GM19035 (cell line): ENCODE measurements around the gene EIF4EBP3.

ENCODE experiments used
- ATAC-seq: cut with Tn5 transposase; IDR thresholded peaks from one replicate; pipeline ENCODE4 v1.9.1; 2021; ENCODE audit not compliant: unreplicated experiment

The EIF4EBP3 gene

DNA sequence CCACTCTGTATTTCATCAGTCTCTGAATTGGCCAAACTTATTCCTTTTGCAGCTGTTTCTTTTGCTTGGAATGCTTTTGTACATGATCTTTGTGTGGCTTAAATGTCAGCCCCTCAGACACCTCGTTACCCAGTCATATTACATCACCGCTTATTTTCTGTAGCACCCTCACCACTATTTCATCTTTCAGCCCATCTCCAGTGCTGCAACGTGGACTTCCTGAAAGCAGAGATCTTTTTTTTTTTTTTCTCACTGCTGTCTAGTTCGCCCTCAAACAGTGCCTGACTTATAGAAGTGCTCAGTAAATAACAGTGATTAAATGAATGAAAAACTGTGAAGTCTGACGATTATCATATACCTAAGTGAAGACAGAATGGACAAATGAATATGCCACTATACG, 9.0 kb downstream of the EIF4EBP3 start:
- ATAC-seq, result no peak

DNA sequence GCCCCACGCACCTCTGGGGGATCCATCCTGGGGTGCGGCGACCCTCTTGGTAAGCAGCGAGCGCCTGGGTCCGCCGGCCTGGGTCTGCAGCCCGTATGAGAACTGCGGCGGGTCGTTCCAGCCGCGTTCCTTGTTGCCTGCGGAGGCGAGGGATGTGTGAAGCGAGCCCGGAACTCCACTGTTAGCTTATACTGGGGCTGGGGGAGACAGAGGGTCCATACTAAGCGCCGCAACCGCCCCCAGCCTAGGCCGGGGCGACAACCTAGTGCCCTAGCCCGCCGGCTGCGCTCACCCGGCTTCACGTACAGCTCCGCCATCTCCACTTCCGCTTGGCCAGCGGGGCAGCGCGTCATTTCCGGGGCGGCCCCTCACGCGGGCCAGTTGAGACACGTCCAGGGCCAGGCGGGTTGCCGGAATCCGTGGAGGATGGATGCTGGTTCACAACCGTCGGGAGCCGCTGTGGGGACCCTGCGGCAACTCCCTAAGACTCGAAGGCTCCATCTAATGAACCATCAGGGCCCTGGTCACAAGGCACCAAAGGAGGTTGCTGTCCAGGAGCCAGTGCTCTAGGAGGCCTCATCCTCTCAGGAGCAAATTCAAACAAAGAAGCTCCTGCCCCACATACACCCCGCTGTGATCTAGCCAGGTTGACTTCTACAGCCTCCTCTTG, 9.8 kb downstream of the EIF4EBP3 start, which contains the start of gene SRA1:
Gene SRA1, minus strand, starts transcription at position 338 of the 670 bp plus-strand sequence. Its CDS starts 21 bp downstream, at position 317.
- ATAC-seq, result peak; percentile 97

DNA sequence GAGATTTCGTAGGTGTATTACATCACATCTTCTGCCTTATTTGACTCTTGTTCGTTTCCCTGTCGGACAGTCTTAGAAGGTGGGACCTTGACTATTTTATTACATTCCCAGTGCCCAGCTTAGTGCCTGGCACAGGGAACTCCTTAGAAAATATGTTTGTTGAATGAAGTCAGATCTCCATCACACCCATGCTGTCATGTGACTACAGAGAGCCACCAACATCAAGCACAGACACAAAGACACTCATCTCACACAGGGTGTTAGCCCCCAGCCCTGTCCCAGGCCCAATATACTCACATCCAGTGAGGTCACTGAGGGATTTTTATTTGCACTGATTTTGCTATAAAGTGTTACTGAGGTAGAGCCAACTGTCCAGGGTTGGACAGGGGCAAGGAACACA, 10.5 kb downstream of the EIF4EBP3 start:
- no peak for ATAC-seq

DNA sequence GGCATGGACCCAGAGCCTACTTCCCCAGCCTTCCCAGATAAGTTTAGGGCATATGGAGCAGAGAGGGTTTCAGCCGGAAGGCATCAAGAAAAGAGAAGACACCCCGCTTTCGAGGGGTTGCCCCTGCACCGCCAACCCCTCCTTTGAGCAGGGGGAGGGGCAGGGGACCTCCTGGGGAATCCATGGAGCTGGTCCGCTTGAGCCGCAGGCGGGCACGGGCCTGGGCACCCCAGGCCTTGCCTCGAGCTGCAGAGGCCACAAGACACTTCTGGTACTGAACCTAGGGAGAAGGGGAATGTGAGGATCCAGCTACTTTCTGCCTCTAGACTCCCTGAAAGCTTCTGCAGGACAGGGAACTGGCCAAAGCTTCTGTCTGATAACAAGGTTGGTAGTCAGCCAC, 11.1 kb downstream of the EIF4EBP3 start:
- no peak for ATAC-seq

DNA sequence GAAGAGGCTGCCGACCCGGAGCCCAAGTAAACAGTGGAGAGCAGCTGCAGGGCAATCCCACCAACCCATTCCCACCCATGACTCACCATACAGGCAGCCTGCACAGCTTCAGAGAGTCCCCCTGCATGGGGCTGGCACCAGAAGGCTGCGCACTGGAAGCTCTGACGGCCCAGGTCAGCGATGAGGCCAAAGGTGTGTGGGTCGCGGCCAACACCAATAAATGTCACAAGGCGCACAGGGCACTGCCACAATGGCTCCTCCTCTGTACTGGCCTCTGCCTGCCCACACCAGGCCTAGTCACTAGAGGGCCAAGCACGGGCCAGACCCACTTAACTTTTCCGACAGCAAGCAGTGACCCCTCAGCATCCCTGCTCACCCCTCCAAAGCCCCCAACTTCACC, 12.8 kb downstream of the EIF4EBP3 start:
- ATAC-seq, result no peak

DNA sequence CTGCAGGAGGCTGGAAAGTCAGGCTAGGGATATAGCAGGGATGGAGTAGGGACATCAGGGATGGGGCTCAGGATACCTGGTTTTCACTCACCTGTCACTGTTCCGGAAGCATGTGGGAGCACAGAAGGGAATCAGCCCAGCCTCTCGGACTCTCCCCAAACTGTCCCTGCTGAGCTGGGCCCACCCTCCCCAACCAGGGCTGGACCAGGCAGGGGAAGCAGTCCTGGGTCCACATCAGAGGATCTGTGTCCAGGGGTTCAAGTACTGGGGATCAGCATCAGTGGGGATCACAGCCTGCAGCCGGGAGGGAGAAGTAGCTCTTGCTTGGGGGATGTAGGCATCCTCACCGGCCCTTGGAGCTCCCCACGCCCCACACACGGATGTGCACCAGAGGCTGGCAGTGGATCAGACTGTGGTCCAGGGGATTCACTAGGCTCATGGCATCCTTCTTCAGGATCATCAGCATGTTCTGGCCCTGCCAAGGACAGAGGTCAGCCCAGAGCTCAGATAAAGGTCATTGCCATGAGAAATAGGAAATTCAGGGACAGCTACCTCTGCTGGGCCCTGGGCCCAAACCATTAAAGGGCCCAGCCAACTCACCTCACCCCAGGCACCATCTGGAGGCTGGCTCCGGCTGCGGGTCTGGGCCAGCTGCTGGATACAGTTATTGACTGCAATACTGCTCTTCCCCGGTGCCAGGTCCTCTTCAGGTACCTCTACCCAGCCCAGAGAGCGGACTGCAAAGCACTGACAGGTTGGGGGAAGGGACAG, 14.5 kb downstream of the EIF4EBP3 start:
- ATAC-seq, result no peak

DNA sequence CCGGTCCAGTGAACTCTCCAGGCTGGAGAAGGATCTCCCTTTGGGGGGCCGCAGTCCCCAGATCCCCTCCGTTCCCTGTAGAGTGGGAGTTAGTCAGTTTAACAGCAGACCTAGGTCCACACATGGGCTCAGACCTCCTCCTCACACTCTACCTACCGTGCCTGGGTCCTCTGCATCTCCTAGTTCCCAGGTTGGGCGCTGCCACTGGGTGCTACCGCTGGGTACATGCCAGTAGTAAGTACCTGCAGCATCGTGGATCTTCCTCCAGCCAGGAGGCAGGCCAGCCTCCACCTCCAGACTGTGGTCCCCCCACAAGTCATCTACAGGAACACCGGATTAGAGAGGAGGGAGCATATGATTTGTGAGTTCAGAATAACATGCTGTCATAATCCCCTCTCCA, 16.1 kb downstream of the EIF4EBP3 start:
- no peak for ATAC-seq

DNA sequence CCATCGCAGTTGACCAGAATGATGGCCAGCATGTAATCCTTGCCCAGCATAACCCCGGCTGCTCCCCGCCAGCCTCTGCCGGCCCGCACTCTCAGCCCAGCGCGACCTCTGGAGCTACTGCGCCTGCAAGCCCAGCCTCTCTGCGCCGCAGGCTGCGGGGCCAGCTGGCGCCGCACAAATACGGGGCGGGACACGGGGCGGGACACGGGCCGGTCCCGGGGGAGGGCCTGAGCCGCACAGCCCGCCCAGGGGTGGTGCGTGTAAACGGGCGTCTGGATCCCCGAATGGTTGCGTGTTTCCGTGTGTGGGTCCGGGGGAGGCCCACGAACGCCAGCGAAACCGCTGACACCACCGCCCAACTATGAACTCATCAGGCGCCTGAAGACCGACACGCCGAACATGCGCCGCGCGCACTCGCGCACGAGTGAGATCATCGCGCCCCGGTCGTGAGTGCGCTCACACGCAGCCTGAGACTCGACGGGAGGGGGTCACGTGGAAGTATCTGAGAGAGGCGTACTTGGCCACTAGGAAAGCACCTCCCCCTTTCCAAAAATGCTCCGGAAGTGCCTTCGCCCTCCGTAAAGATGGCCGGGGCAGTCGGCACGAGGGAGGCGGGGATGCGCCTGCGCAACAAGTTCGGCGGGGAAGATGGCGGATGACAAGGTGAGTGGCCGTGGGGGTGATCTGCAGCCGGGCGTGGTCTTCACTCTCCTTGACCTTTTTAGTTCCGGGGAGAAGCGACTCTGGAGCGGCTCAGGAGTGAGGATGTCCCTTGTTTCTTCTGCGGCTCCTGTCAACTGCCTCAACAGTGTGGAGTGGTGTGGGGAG, 16.9 kb downstream of the EIF4EBP3 start, which contains the start of the genes APBB3 and SLC35A4:
Gene APBB3, minus strand, starts transcription at position 403 of the 828 bp plus-strand sequence. Its CDS starts 353 bp downstream, at position 50.
Gene SLC35A4, plus strand, starts transcription at position 633 of the 828 bp plus-strand sequence. CDS start 2,342 bp downstream, outside the sequence.
- peak; percentile 90 for ATAC-seq

DNA sequence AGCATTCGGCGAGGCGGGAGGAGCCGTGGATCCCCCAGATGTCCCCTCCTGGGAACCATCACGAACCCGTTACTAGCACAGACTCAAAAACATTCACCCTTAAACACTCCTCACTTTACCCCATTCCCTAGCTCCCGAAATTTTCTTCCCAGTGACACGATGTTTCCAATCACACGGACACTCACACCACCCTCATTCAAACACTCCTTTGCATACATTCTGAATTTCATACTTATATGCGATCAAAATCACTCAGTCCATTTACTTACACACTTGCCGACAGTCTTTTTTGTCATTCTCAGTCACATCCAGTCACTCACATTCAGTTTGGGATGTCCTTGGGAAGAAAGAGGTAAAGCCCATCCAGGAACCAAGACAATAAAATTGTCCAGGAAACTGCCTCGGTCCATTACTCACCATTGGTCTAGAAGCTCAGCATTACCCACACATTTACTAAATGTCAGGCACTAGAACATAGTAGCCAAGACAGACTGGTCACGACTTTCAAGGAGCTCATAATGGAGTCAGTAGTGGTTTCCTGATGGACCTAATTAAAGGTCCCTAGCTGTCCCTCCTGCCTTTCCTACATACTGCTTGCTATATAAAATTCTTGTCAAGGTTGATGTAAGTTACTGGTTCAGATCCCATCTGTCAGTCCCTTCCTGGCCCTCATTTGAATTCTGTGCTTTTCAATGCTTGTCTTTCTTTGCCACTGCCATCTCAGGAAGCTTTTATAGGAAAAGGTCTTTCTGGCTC, 17.7 kb downstream of the EIF4EBP3 start:
- peak; percentile 3 for ATAC-seq

DNA sequence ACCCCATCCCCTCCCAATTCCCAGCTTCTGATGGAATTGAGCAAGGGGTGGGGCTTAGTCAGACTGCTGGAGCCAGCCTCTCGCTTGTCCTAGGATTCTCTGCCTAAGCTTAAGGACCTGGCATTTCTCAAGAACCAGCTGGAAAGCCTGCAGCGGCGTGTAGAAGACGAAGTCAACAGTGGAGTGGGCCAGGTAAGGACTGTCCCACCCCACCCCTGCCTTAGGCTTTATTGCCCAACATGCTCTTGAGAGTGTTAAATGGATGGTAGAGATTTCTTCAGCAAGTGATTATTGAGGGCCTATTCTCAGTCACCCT, 18.3 kb downstream of the EIF4EBP3 start:
- no peak for ATAC-seq

DNA sequence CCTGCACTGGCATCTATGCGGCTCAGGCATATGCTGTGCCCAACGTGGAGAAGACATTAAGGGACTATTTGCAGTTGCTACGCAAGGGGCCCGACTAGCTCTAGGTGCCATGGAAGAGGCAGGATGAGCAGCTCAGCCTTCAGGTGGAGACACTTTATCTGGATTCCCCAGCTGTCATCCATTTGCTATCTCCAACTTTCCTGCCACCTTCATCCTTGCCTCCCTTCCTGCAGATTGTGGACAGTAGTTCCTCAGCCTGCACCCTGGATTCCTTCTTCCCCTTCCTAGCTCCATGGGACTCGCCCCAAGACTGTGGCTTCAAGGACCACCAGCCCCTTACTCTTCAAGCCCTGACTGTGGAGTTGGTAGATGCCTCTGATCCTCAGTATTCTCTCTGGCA, 19.2 kb downstream of the EIF4EBP3 start:
- ATAC-seq, result no peak

DNA sequence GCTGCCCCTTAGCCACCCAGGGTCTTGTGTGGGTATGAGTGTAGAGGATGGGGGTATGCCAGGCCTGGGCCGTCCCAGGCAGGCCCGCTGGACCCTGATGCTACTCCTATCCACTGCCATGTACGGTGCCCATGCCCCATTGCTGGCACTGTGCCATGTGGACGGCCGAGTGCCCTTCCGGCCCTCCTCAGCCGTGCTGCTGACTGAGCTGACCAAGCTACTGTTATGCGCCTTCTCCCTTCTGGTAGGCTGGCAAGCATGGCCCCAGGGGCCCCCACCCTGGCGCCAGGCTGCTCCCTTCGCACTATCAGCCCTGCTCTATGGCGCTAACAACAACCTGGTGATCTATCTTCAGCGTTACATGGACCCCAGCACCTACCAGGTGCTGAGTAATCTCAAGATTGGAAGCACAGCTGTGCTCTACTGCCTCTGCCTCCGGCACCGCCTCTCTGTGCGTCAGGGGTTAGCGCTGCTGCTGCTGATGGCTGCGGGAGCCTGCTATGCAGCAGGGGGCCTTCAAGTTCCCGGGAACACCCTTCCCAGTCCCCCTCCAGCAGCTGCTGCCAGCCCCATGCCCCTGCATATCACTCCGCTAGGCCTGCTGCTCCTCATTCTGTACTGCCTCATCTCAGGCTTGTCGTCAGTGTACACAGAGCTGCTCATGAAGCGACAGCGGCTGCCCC, 19.8 kb downstream of the EIF4EBP3 start:
- ATAC-seq, result no peak

DNA sequence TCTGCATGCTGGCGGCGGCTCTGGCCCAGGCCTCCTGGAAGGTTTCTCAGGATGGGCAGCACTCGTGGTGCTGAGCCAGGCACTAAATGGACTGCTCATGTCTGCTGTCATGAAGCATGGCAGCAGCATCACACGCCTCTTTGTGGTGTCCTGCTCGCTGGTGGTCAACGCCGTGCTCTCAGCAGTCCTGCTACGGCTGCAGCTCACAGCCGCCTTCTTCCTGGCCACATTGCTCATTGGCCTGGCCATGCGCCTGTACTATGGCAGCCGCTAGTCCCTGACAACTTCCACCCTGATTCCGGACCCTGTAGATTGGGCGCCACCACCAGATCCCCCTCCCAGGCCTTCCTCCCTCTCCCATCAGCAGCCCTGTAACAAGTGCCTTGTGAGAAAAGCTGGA, 20.4 kb downstream of the EIF4EBP3 start:
- no peak for ATAC-seq

DNA sequence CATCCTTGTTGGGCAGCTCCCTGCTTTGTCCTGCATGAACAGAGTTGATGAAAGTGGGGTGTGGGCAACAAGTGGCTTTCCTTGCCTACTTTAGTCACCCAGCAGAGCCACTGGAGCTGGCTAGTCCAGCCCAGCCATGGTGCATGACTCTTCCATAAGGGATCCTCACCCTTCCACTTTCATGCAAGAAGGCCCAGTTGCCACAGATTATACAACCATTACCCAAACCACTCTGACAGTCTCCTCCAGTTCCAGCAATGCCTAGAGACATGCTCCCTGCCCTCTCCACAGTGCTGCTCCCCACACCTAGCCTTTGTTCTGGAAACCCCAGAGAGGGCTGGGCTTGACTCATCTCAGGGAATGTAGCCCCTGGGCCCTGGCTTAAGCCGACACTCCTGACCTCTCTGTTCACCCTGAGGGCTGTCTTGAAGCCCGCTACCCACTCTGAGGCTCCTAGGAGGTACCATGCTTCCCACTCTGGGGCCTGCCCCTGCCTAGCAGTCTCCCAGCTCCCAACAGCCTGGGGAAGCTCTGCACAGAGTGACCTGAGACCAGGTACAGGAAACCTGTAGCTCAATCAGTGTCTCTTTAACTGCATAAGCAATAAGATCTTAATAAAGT, 21.1 kb downstream of the EIF4EBP3 start:
- ATAC-seq, result no peak

DNA sequence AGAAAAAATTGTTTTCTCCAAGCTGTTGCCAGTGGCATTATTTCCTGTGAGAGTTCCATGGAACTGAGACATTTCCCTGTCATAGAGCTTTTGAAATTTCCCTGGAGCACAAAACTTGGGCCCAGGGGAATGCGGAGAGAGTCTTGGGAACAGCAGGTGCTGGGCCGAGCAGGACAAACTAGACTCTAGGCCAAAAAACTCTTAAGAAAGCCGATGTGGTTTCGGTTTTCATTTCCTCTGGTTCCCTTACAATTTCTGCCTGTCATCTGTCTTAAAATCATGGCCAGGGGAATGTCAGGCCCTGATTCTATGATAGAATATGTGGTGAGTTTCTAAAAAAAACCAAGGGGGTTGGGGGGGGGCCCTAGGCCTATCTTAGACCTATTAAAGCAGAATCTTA, 21.7 kb downstream of the EIF4EBP3 start:
- no peak for ATAC-seq

DNA sequence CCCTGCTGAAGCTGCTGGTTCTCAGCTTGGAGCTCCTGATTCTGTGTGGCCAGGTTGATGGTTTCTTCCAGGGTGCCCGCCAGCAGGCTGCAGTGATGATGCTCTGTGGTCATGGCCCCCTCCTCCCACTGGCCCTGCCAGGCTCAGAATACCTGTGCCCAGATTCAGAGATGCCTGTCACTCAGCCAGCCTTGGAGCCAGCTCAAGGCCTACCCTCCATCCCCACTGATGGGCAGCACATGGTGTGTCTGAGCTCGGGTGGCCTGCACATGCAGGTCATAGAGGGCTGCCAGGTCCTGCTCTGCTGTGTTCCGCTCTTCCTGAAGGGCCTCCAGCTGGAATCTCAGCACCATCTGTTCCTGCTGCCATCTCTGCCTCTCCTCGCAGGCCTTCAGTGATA, 22.6 kb downstream of the EIF4EBP3 start:
- ATAC-seq, result no peak

DNA sequence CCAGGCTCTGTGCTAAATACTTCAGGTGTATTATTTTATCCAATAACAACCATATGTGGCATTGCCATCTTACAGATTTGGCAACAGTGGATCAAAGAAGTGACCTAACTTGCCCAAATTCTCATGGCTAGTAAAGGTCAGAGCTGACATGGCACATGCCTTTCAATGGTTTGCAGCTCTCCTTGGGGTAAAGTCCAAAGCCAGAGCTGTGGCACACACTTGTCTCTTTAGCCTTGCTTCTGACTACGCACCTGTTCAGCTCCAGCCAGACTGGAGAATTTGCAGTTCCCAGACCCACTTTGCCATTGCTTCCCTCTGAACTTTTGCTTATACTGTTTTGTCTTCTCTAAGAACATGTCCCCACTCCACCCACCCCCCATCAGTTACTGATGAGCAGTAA, 23.0 kb downstream of the EIF4EBP3 start:
- no peak for ATAC-seq

DNA sequence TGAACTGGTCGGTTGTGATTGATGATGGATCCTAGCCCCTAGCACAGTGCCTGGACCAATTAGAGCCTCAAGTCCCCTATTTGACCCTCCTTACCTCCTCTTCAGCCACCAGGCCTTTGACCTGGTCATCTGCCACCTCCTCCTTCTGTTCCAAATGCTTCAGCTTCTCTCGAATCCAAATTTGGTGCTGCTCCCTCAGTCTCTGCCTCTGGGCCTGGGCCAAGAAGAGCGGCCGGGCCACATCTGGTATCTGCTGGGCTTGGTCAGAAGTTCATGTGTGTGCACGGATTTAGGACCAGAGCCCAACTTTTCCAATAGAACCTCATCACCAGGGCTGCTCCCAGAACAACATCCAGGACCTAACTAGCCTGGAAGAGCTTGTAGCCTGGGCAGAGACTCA, 23.6 kb downstream of the EIF4EBP3 start:
- ATAC-seq, result no peak

DNA sequence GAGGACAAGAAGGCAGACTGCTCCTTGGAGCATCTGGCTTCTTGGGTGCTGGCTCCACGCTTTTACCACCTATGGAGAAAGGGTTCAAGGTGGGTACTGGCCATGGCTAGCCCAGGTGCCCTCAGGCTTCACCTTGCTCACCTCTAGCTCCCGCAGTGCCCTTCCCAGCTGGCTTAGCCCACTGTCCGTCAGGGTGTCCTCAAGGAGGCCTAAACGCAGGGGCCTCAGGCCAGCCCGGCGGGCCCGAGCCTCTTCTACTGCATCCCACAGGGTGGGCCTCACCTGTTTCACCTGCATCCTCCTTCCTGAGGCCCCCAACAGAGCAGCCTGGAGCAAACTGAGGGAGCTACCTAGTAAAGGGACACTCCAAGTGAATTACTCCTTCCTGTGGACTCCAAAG, 26.2 kb downstream of the EIF4EBP3 start:
- ATAC-seq, result no peak

DNA sequence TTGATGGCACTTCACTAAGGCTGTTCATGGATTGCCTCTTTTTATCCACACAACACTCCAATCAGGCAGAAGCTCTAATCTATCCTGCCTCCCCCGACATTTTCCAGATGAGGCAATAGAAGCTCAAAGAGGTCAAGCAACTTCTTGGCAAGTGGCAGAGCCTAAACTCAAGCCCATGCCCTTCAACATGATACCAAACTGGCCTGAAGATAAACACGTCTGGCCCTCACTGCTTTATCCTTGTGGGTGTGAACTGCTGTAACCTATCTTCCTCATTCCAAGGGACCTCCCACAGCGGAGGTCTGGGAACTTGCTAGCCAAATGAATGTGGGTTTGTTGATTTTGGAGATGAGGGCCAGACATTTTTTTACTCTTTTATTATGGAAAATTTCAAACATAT, 26.7 kb downstream of the EIF4EBP3 start:
- ATAC-seq, result no peak
